ENCODE results near the gene GPR26.

The GPR26 gene, protein sequence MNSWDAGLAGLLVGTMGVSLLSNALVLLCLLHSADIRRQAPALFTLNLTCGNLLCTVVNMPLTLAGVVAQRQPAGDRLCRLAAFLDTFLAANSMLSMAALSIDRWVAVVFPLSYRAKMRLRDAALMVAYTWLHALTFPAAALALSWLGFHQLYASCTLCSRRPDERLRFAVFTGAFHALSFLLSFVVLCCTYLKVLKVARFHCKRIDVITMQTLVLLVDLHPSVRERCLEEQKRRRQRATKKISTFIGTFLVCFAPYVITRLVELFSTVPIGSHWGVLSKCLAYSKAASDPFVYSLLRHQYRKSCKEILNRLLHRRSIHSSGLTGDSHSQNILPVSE

GRCh38 chr10:123666318-123667236, at the start of gene GPR26:
GPR26 (plus strand) TSS chr10:123666355; CDS start chr10:123666408, 53 bp downstream.
- in situ Hi-C loops (cut with MboI; ENCODE audit: low sequenced_read_pairs): no loop called here

DNA sequence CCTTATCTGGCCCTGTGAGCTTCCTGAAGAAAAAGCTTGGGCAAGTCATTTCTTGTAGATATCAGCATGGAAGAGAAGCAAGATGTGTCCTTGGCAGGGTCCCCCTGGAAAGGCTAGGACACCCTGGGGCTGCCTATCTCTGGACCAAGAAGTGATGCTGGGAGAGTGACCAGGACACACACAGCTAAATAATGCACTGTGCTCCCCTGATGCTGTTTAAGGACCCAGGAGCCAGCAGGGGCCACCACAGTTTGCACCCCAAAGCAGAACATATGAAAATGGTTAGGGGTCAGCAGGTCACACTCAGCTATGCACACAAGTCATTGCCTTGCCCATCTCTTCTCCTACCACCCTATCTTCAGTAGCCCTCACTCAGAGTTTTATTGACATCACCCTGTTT, 47.9 kb upstream of the GPR26 start:
- in situ Hi-C loops (cut with MboI; ENCODE audit: low sequenced_read_pairs): no loop called here

DNA sequence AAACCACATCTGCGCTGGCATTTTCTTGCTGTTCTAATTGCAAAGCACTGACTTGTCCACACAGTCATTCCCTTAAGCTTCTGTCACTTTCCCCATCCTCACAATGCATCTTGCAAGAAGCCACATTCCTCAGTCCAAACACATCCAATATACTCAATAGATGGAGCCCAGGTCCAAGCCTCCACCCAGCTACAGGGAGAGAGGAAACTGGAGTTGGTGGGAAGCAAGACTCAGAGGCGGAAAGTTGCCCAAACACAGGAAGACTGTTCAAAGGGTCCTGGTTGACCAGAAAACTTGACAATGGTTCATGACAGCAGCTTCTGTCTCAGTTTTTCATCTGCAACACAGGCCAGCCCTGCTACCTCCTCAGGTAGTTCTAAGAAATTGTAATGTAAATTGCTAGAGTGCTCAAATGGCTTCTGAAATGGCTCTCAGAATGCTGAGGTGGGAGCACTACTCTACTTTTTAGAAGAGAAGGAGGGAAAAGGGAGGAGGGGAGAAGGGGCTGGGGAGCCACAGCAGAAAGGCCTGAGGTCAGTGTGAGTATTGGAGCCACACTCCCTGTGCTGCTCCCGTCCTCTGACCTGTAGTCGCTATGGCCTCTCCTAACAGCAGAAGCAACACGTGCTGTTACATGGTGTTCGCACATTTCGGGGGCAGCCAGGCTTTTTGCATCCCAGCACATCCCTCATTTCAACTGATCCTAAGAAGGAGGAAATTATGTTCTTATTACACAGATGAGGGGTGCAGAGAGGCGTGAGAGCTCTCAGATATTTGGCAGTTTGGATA, 46.9 kb upstream of the GPR26 start:
- in situ Hi-C loops (cut with MboI; ENCODE audit: low sequenced_read_pairs): no loop called here

GRCh38 chr10:123620621-123621020, 45.5 kb upstream of the GPR26 start:
- in situ Hi-C loops (cut with MboI; ENCODE audit: low sequenced_read_pairs): no loop called here

DNA sequence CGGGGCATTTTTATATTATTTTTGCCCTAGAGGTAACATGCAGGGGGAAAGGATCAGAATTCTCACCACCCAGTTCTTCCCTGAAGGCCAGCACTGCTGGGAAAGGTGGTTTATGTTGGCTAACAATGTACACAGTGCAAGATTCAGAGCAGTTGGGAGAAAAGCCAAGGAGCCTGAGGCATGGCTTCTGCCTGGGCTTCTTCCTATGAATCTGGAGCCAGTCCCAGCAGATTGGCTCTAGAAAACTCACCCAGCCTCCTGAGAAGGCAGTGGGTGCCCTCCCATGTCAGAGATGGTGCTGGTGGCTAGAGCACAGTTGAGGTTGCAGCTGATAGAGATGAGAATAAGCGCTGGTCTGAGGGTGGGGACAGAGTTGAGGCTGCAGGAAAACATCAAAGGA, 44.7 kb upstream of the GPR26 start:
- in situ Hi-C loops (cut with MboI; ENCODE audit: low sequenced_read_pairs): no loop called here

DNA sequence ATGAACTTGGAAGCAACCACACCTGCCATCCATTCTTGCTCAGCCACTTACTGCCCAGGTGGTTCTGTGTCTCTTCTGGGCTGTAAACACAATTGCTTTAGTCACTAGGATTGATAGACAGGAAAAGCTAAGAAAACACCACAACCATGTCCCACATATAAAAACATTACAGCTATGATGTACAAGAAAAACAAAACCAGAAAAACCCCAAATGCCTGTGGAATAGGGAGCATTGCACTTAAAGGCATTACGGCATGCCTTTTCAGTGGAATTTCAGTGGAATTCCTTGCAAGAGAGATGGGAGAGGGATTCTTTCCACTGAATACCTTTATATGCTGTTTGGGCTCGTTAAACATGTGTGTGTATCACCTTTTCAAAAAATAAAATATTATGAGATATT, 44.2 kb upstream of the GPR26 start:
- in situ Hi-C loops (cut with MboI; ENCODE audit: low sequenced_read_pairs): no loop called here

DNA sequence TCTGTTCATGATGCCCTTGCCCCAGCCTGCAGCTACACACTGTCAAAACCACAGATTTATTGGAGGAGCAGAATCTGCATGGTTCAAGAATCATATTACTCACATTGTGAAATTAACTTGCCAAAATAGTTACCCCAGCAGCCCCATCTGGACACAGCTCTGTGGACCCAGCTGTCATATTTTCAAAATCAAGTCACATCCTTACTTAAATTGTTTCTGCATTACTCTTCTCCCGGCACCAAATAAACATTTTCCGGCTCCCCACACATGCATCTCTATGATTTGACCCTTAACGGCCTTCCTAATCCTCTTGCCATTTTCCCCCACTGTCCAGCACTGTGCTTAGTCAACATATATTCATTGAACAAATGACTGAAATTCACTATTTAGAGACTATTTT, 43.8 kb upstream of the GPR26 start:
- in situ Hi-C loops (cut with MboI; ENCODE audit: low sequenced_read_pairs): no loop called here

DNA sequence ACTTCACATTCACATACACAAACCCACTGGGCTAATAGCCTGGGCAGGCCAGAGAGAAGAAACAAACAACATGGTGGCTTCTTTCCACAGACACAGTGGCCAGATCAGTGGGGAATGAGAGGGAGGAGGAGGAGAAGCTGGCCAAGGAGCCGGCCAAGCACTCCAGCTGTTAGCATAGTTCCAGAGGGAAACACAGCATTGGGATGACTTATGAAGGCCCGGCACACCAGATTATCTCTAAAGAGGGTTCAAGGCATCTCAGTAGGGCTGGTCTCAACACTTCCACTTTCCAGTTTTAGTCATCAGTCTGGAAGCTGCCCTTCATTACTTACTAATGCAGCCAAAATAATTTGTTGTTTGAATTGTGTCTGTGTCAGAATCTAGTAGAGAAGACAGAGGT, 42.1 kb upstream of the GPR26 start:
- in situ Hi-C loops (cut with MboI; ENCODE audit: low sequenced_read_pairs): no loop called here

GRCh38 chr10:123633106-123633505, 33.0 kb upstream of the GPR26 start:
- in situ Hi-C loops (cut with MboI; ENCODE audit: low sequenced_read_pairs): no loop called here

DNA sequence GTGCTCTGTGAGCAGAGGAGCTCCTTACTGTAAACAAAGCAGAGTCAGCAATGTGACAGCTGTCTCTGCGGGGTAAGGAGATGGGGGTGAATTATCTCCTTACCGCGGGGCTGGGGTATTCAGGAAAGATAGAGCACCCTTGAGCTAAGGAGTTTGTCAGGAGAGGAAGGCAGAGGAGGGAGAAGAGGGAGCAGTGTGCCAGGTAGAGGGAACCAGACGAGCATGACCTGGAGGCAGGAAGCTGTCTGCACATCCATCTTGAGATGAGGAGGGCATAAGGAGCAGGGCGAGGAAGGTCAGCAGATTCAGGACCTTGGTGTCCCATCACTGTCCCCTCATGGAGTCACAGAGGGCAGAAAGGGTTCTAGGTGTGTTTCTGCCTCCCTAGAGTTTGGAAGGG, 32.5 kb upstream of the GPR26 start:
- in situ Hi-C loops (cut with MboI; ENCODE audit: low sequenced_read_pairs): no loop called here

DNA sequence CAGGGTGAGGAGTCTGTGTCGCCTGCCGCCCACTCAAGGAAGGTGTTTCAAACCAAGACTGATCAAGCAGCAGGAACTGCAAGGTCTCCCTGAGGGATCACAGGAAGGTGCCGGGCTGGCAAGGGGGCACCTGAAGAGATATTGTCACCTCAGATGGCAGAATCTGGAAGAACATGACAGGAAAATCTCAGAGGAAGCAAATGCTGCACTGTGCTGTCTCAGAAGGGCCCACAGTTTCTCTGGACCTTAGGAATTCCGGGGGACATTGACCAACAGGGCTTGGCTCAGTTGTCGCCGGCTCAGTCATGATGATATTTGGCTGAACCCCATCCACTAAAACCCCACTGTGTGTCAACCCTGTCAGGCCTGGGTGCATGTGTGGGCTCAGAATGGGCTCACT, 31.9 kb upstream of the GPR26 start:
- in situ Hi-C loops (cut with MboI; ENCODE audit: low sequenced_read_pairs): no loop called here

DNA sequence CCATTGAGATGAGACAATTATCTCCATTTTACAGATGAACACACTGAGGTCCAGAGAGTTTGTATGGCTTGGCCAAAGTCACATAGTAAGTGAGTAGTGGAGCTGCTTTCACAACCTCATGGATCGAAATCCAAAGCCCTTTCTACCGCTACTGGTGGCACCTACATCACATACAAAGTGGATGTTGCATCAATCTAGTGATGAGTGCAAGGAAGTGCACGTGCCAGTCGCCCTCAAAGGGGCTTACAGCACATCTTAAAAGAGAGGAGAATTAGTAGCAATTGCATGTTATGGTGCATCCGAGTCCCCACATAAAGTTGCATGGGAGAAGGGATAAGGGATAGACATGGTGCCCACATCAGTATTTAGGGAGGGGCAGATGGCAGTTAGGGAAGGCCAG, 31.0 kb upstream of the GPR26 start:
- in situ Hi-C loops (cut with MboI; ENCODE audit: low sequenced_read_pairs): no loop called here

GRCh38 chr10:123635745-123636144, 30.4 kb upstream of the GPR26 start:
- in situ Hi-C loops (cut with MboI; ENCODE audit: low sequenced_read_pairs): no loop called here

DNA sequence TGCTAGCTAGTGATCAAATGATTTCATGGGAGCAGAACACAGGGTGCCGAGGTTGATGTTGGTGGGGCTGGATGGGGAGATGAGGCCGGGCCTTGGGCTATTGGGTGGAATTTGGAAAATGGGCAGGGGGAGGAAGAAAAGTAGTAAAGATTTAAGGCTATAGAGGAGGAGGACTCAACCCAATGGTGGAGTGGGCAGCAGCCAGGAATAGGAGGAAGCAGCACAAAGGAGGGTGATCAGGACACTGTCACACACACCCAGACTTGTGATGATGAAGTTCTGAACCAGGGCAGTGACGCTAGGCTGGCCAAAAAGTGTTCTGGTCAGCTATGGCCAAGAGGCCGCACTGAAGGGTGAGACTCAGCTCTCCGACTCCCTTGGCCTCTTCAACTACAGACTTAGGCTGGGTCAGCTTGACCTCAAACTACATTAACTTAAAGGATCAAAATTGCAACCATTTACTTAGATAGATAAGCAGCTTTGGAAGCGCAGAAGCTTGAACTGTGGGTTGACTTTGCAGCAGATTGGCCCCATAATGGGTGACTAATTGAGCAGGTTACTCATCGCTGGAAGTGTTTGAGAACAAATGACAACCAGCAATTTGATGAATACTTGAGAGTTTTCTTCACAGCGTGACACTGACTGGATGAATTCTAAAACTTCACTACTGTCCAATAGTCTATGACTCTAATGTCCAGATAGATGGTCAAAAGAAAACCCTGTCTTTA, 29.4 kb upstream of the GPR26 start:
- in situ Hi-C loops (cut with MboI; ENCODE audit: low sequenced_read_pairs): no loop called here

GRCh38 chr10:123637326-123637880, 28.8 kb upstream of the GPR26 start:
- in situ Hi-C loops (cut with MboI; ENCODE audit: low sequenced_read_pairs): no loop called here

- in situ Hi-C loops (cut with MboI; ENCODE audit: low sequenced_read_pairs): no loop called here
These were observed 27.0 kb upstream of the GPR26 start for GRCh38 chr10:123639131-123639530.

- in situ Hi-C loops (cut with MboI; ENCODE audit: low sequenced_read_pairs): no loop called here
These were observed 26.1 kb upstream of the GPR26 start for GRCh38 chr10:123640016-123640535.

DNA sequence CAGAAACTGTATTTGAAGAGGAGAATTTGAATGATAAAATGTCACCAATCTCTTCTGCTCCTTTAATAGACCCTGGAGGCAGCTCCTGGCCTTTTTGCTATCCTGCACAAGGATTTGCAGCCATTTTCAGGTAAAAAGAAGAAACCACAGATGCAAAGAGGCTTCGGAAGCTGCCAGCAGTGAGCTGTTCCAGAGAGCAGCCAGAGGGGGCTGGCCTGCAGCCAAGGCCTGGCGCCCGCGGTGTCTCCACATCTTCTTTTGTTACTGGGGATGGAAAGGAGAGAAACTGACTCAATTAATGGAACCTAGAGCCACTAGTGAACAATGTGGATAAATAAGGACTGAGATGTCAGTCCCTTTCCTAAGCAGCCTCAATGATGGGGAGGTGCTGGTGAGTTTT, 23.9 kb upstream of the GPR26 start:
- in situ Hi-C loops (cut with MboI; ENCODE audit: low sequenced_read_pairs): no loop called here

GRCh38 chr10:123642697-123643096, 23.5 kb upstream of the GPR26 start:
- in situ Hi-C loops (cut with MboI; ENCODE audit: low sequenced_read_pairs): no loop called here

GRCh38 chr10:123643315-123643714, 22.8 kb upstream of the GPR26 start:
- in situ Hi-C loops (cut with MboI; ENCODE audit: low sequenced_read_pairs): no loop called here

Measured in HL-60/S4 (cell line).